ENCODE data around the gene SLC35A2. TPM values are rescaled to one million over a fixed set of nuclear protein-coding genes. Genes with fewer than 3 reads are reported as not detected.

SLC35A2 gene
- total RNA-seq, 1 donor from 2014 or later: 38.4 TPM

- DNase-seq (ENCODE audit: low spot score): no peak
Measured at GRCh38 chrX:48927736-48928382, 16.4 kb upstream of the SLC35A2 start.

DNA sequence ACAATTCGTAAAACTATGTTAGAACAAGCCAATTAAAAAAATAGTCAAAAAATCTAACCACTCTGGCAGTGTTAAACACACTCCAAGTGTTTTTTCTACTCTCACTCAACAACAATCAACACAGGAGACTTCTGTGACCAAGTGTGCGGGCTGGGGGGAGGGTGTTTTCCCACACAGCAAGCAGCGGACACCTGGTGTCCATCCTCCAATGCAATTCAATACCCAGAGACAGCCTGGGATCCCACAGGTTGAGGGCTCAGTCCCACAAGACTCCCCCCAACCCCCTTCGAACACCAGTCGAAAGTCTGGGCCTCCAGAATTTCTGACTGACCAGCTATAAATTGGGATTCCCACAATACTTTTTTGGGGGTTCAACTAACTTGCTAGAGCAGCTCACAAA, 15.7 kb upstream of the SLC35A2 start:
- no peak for DNase-seq (ENCODE audit: low spot score)

- no peak for DNase-seq (ENCODE audit: low spot score)
Measured at GRCh38 chrX:48924270-48924669, 12.8 kb upstream of the SLC35A2 start.

DNA sequence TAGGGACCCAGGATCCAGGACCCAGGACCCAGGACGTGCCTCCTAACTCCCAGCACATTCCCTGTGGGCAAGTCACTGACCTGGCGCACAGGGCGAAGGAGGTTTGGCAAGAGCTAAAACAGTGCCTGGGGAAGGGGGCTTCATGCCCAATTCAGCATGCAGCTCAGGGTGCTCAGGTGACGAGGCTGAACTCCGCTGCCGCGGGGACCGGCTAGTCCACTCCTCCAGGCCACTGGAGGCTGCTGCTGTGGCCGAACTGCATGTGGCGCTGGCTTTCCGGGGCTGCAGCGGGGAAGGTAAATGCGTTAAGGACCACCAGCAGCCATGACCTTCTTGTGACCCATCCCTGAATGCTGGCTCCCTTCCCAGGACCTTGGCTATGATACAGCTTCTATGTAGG, 12.3 kb upstream of the SLC35A2 start:
- no peak for DNase-seq (ENCODE audit: low spot score)

GRCh38 chrX:48920718-48921104, 9.3 kb upstream of the SLC35A2 start:
- no peak for DNase-seq (ENCODE audit: low spot score)

GRCh38 chrX:48919947-48920717, 8.7 kb upstream of the SLC35A2 start:
- no peak for DNase-seq (ENCODE audit: low spot score)

DNA sequence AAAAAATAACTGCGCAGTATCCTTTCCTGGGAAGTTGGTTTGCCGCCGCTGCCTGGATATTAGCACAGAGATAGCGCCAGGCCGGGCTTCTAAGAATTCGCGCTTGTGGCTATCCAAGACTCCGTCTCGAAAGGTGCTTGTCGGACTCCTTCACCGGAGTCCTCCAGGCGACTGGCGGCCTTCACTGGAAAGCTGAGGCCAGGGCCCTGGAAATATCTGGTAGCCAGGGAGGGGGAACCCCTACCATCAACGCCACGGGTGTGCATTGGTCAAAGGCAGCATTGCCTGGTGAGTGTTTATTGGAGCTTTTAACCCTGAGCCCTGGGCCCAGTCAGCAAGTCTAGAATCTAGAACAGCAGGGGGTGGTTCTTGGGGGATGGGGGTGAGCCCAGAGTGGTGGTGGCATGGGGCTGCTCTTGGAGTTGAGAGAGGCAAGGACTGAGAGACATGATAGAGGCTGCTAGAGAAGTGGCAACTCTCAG, 8.0 kb upstream of the SLC35A2 start:
- DNase-seq (ENCODE audit: low spot score): no peak

DNA sequence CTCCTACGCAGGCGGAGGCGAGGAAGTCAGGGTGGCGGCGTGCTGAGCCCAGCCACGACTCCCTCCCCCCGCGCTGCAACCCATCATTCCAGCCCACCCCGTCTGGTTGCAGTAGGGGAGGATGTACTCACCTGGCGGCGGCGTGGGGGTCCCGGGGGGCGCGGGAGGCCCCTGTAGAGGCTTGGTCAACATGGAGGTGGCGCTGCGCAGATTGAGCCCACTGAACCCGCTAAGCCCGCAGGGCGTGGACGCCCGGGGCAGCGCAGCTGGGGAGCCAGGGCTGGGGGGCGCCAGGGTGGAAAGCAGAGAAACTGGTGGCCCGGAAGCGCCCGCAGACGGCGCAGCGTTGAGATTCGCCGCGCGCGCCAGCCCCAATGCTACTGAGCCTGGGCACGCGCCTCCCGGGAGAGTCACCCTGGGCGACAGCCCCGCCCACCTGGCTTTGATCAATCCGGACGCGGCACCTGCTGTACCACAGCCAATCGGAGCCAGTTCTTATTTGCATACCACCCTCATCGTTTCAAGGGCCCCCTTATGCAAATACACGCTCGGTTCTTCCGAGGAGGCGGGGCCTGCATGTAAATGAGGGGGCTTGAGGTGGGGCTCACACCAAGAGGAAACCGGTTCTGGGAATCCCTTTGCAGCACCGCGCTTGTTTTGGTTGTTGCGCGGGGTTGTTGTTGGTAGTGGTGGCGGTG, 7.3 kb upstream of the SLC35A2 start, which contains the start of gene PIM2:
Gene PIM2 (minus strand): TSS at position 382 of the 698 bp plus-strand sequence. CDS start 190 bp downstream, at position 192.
- peak; percentile 92 for DNase-seq (ENCODE audit: low spot score)

DNA sequence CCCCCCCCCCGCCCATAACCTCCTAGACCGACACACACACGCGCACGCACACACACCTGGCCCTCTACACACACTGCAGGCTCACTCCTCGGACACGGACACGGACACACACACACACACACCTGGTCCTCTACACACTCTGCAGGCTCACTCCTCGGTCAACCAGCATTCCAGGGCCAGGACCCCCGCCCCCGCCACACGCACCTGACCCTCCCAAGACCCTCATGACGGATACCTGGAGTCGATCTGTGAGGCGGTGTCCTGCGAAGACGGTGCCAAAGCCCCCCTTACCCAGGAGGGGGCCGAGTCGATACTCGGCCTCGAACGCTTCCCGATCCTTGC, 6.8 kb upstream of the SLC35A2 start:
- no peak for DNase-seq (ENCODE audit: low spot score)

GRCh38 chrX:48917139-48918001, 5.9 kb upstream of the SLC35A2 start:
- DNase-seq (ENCODE audit: low spot score): peak; percentile 90

GRCh38 chrX:48914593-48915493, 3.4 kb upstream of the SLC35A2 start:
- no peak for DNase-seq (ENCODE audit: low spot score)

DNA sequence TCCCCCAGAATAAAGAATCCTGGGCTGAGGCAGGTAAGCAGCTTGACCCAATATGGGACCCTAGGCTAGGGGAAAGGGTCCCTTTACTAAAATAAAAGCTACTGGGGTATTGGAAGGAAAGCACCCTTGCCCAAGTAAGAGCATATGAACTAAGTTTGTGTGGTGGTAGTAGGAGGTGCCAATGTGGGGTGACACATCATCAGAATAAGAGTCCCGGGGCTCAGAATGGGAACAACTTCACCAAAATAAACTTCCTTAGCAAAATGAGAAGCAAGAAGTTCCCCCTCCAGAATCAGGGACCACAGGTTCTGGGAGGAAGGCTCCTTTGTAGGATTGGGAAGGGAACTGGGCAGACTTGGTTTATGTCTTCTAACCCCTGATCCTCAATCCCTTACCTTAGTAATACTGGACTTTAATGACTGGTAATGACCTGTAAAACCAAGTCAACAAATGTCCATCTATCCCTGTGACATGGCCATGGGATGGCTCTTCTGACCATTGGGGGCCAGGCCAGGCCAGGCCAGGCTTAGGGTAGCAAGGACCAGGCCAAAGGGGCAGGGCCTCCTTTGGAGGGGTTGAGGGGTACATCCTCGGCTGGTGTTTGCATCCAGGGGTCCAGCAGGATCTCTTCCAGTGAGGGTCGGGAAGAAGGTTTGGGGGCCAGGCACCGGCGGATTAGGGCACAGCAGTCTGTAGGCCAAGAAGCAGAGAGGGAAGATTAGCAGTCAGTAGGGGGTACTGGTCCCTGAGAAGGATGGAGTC, 2.3 kb upstream of the SLC35A2 start:
- DNase-seq (ENCODE audit: low spot score): no peak

DNA sequence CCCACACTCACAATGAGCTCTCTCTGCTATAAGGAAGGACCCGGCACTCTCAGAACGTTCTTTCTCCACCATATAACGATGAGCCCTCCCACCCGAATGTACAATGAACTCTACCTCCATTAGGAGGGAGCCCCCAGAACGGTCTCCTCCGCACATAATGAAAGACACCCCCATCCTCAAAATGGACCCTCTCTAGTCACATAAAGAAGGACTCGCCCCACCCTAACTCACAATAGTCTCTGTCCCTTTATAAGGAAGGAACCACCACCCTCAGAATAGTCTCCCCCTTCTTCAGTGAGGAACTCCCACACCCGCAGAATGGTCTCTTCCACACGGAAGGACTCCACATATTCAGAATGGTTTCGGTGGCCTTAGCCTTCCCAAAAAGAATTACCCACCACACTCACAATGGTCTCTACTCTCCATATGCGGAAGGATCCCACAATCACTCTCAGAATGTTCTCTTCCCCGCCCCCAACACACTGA, 477 bp downstream of the SLC35A2 start:
- no peak for DNase-seq (ENCODE audit: low spot score)

DNA sequence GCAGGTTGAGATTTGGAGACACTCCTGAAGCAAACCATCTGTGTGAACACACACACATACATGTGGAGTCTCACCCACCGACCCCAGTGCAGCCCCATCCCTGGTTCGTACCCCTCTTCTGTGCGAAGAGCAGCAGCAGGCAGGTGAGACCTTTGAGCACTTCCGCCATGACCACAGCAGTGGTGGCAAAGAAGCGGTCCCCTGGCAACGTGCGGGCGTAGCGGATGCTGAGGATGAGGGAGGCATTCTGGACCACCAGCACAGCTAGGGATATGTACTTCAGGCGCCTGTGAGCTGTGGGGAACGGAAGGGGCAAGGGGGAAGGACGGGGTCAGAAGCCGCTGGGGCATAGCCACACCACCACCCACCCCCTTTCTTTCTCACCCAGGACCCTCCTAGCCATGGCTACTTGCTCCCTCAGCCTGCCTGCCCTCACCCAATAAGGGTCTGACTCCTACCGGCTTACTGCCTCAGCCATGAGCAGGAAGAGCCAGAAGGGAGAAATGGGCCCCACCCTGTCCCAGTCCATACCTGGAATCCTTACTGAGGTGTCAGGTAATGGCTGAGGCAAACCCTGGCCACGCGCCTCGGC, 1.6 kb downstream of the SLC35A2 start:
- DNase-seq (ENCODE audit: low spot score): no peak

- DNase-seq (ENCODE audit: low spot score): no peak
Measured at GRCh38 chrX:48908600-48908999, 2.8 kb downstream of the SLC35A2 start.

GRCh38 chrX:48905090-48905790, 6.2 kb downstream of the SLC35A2 start:
- DNase-seq (ENCODE audit: low spot score): no peak

DNA sequence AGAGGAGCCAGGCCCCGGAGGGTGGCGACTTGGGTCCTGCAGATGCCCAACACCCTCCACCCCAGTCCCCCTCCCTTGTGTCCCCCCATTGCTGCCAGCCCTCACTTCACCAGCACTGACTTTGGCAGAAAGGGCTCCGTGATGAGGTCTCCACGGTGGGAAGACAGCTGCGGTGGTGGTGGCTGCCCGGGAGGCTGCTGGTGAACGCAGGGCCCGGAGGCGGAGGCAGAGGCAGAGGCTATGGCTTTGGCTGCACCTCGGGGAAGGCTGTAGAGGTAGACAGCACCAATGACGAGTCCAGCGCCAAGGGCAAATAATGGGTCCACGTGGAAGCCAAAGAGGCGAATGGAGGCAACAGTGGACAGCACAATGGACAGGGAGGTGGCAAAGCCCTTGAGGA, 6.8 kb downstream of the SLC35A2 start:
- DNase-seq (ENCODE audit: low spot score): no peak

- DNase-seq (ENCODE audit: low spot score): no peak
Measured at GRCh38 chrX:48904180-48904579, 7.3 kb downstream of the SLC35A2 start.

GRCh38 chrX:48903290-48903689, 8.2 kb downstream of the SLC35A2 start:
- no peak for DNase-seq (ENCODE audit: low spot score)
